GM12874 (cell line): ENCODE data around the gene SCARB1.

Source experiments
- CTCF ChIP-seq: IDR thresholded peaks from 2 replicates; pipeline ENCODE4 v1.5.1; 2011; ENCODE audit warnings: low read depth, mild to moderate bottlenecking, control low read depth, low read length, moderate library complexity; ENCODE audit not compliant: insufficient read depth

Gene SCARB1

GRCh38 chr12:124863416-124864325 lies at the start of gene SCARB1:
Gene SCARB1, minus strand, starts transcription at chr12:124863864. Its CDS starts 144 bp downstream, at chr12:124863720.
- no peak for TF ChIP-seq CTCF

- no peak for TF ChIP-seq CTCF
Observed at GRCh38 chr12:124910561-124911478, 47.2 kb upstream of the SCARB1 start.

DNA sequence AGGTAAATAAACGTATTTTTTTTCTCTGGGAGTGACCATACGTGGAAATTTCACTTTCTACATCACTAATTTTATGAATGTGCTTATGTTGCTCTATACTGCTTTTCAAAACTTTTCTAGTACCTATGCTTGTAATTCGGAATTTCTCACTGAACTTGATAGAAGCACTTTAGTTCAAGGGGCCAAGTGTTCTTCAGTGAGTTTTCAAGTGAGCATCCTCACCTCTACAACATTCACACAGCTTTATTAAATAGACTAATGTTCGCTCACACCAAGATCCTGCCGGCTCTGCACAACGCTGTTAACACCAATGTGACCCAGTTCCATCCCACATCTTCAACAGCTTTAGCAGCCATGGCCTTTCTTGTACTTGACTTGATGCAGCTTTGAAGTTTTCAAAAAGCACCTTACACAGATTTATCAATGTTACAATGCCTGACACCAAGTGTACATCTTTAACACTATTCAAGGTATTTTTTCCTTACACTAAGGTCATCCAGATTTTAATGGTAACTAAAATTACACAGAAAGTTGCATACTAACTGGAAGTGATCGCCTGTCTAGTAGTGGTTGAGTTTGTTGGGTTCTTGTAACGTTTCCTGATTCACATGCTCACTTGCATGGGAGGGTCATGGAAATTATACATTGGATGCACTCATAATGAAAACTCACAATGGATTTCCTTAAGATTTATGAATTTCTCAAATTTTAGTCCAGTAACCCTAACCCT lies 46.3 kb upstream of the SCARB1 start:
- no peak for TF ChIP-seq CTCF

DNA sequence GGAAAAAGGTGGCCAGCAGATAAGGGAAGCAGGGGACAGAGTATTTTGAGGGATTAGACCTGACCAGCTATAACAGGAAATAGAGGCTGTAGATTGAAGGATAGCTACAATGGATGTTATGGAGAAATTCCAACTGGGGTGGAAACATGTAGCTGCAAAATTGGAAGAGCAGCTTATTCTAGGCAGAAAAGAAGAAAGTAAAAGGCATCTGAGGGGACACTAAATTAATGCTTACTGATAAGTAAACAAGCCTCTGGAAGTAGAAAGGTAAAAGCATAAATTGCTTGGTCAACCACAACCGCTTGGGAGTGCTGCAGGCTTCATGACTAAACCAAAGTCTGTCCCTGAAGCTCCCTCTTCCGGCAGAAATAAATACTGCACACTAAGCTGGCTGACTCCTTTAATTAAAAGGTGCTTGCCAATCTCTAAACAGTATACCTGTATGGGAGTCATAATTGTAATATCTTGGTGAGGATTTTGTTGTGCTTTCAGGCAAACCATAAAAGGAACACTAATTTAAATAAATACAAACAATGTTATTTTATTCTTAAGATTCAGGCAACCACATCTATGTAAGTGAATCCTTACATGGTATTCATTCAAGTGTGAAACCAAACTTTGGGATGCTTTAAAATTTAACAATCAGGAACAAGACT lies 43.1 kb upstream of the SCARB1 start:
- peak; percentile 90 for TF ChIP-seq CTCF

DNA sequence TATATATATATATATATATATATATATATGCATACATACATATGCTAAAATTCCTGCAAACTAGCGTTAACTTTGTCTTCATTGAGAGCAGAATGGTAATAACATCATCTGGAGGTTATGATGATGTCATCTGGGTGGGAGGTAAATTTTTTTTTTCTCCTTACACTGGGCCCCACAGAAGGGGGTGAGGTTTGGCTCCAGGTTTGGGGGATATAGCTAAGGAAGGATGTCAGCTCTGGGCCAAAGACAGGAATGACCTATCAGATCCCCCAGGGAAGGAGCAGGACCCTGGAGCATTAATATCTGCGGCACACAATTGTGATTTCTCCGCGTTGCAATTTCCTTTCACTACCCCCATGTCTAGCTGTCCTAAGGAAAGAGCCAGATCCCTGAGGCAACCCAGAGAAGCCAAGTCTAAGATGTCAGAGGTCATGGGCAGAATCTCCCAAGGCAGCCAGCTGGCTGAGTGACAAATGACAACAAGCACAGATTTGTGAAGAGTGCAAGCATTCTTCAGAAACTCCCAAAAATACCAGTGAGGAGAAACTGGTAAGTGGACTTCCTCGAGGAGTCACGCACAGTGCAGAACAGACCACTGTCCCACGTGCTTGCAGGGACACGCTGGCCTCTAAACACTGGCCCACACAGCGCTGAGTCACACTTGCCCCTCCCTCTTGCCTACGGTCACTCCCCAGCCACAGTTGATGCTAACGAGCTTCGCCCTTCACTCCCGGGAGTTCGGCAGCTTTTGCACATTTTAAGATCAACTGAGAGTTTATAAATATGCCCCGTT lies 40.8 kb upstream of the SCARB1 start:
- TF ChIP-seq CTCF = no peak

DNA sequence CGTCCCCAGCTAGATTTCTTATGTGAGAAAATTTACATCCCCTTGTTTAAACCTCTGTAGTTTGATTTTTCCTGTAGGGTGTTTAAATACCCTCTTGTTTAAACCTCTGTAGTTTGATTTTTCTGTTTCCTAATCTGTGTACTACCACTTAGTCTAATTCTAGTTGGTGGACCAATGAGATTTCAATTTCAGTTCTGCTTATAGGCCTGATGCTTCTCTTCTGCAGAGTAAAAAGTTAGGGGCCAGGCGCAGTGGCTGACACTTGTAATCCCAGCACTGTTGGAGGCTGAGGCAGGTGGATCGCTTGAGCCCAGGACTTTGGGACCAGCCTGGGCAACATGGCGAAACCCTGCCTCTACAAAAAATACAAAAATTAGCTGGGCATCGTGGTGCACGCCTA lies 39.3 kb upstream of the SCARB1 start:
- TF ChIP-seq CTCF = no peak
